Left ventricle myocardium superior (tissue), 1 donor: Measurements from ENCODE around the gene DIP2C. TPM values are rescaled to one million over a fixed set of nuclear protein-coding genes. Genes with fewer than 3 reads are reported as not detected.
"Not testable (repeated sequence)": the region's sequence is repeated elsewhere in the genome, so short reads cannot be mapped to it uniquely, and the experiment has no call there.

Source experiments
- ATAC-seq: fragments of 200-7000 bp; cut with Tn5 transposase; one replicate; pipeline ENCODE4 v1.9.1; 2020; ENCODE audit warnings: mild to moderate bottlenecking, moderate library complexity
- DNase-seq: peaks from one replicate; pipeline ENCODE4 v3.0.0-alpha.2; 2020
- intact Hi-C: fragments of 100-400 bp; cut with micrococcal nuclease; formaldehyde crosslinking; loops from one replicate; pipeline ENCODE4 v1.11.0; 2022
- total RNA-seq: library from RNA; stranded (reverse); fragmentation: NEBNext Ultra II Directional; extraction: Animal tissue kit (Norgen Biotek cat#: 25700); gene quantifications from one replicate; pipeline ENCODE4 v1.2.1, GENCODE V29; 2021
- donor health status: DM: no; HTN: yes; CAD: no; lungs with severe emphysema.

The DIP2C gene
- total RNA-seq, 1 donor from 2014 or later, result 32.6 TPM

DNA sequence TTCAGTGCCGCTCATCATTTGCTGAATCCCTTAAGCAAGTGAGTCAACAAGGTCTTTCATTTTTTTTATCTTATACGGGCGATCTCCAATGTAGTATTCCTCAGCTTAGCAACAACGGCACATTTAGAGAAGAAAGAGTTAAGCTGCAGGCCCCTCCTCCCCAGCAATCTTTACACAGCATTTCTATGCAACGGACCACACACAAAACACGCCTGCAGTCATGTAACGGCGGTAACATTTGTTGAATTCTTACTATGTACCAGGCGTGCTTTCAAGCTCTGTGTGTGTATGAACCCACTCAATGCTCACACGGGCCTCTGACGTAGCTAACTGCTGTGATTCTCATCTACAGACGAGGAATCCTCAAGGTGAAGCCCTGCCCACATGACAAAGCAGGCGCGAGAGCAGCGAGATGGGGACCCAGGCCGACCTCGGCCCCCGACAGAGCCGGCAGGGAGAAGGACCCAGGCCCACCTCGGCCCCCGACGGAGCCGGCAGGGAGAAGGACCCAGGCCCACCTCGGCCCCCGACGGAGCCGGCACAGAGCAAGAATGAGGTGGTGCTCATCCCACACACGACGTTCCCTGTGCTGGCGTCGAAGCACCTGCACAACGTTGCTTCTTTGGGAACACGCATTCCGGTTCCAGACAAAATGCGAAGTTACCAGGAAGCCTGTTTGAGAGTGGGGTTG lies 313.5 kb downstream of the DIP2C start:
- ATAC-seq, result no peak
- intact Hi-C loops, result no loop called here
- no peak for DNase-seq

- DNase-seq (no peak), ATAC-seq (peak; percentile 23)
- intact Hi-C loops, result no loop called here
Measured at GRCh38 chr10:374354-374753, 315.1 kb downstream of the DIP2C start.

DNA sequence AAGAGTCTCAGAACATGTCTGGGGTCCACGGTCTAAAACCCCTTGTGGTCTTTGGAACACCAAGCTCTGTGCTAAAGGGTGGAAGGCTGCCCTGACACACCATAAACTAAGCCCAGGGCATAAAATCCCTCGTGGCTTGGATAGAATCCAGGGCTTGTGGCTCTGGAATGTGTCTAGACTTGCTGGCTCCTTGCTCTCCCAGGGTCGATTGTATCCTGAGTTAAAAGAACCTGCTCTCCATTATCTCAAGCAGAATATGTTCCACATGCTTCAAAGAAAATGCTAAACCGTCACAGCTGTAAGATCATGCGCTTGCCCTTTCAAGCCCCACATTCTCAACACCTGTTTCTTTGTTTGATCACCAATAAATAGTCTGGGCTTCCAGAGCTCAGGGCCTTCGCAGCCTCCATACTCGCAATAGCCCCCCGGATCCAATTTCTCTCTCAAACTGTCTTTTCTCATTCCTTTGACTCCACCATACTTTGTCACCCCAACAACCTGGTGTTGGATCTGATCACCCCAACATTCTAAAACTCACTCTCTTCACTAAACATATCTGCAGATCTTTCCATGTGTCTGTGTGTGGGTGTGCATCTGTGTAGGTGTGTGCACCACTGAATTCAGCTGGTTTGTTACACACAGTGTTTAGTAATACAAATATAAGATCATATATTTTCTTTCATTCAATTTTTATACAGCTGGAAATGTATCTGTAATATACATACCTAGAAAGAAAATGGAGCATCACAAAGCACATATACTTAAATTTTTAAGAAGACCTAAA lies 315.8 kb downstream of the DIP2C start:
- intact Hi-C loops, result no loop called here
- ATAC-seq, result peak; percentile 33
- no peak for DNase-seq

DNA sequence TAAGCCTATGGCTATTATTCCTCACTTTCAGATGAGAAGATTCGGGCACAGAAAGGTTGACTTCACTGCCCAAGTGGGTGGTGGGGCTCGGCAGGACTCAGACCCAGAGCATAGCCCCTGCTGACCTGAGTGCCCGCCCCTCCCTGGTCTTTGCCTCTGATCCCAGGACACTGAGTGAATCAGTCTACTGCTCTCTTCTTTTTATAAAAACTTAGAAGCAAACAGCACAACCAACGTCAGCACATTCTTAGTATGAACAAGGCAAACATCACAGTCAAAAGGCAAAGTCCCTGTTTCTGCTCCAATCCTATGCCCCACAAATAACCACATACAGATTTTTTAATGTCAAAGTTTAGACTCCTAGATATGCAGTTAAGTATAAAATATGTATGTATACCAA lies 316.5 kb downstream of the DIP2C start:
- ATAC-seq, result no peak
- DNase-seq, result no peak
- intact Hi-C loops, result no loop called here

DNA sequence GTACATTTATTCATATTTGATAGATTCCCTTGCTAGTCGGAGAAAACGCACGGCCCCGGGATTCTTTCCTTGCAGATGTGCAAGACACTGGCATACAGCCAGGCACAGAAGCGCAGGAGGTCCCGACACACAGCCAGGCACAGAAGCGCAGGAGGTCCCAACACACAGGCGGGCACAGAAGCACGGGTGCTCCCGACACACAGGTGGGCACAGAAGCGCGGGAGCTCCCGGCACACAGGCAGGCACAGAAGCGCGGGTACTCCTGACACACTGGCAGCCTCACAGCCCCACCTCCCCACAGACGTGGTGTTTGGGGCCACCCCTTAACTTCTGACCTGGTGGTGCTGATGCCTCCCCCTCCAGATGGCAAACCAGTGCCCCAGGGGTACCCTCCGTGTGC lies 316.9 kb downstream of the DIP2C start:
- no peak for ATAC-seq
- intact Hi-C loops, result no loop called here
- no peak for DNase-seq

DNA sequence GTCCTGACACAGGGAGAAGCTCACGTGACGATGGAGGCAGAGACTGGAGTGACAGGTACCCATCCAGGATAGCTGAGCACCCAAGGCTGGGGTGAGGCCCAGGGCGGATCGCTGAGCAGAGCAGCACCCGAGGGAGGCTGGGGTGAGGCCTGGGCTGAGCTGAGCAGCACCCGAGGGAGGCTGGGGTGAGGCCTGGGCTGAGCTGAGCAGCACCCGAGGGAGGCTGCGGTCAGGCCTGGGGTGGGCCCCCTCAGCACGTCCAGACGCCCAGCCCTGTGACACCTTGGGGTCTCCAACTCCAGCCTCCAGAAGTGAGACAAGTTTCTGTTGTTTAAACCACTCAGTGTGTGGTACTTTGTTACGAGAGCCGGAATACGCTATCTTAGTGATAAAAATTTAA lies 318.0 kb downstream of the DIP2C start:
- intact Hi-C loops, result no loop called here
- DNase-seq (no peak), ATAC-seq (no peak)

- ATAC-seq, result no peak
- DNase-seq, result no peak
- intact Hi-C loops, result no loop called here
Measured at GRCh38 chr10:370449-370825, 319.0 kb downstream of the DIP2C start.

- DNase-seq (no peak), ATAC-seq (peak; percentile 51)
- intact Hi-C loops, result no loop called here
Measured at GRCh38 chr10:369684-370448, 319.6 kb downstream of the DIP2C start.

DNA sequence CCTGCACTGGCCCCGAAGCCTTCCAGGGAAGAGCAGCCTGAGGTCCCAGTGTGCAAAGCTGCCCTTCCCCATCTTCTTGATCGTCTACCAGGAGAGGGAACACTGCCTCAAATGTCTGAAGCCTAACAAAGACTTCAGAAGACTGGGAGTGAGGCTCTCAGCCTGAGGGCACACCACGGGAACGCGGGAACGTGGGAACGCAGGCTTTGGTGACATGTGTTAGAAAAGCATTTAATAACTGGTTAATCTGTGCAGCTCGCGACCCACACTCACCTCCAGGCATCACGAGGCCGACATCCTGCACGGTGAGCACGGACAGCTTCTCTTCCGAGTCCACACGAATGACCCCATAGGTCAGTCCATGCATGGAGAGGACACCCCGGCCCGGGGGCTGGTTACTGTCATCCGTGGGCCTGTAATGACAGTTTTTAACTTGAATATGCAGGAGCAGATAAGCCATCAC lies 320.2 kb downstream of the DIP2C start:
- intact Hi-C loops, result no loop called here
- no peak for ATAC-seq
- no peak for DNase-seq

DNA sequence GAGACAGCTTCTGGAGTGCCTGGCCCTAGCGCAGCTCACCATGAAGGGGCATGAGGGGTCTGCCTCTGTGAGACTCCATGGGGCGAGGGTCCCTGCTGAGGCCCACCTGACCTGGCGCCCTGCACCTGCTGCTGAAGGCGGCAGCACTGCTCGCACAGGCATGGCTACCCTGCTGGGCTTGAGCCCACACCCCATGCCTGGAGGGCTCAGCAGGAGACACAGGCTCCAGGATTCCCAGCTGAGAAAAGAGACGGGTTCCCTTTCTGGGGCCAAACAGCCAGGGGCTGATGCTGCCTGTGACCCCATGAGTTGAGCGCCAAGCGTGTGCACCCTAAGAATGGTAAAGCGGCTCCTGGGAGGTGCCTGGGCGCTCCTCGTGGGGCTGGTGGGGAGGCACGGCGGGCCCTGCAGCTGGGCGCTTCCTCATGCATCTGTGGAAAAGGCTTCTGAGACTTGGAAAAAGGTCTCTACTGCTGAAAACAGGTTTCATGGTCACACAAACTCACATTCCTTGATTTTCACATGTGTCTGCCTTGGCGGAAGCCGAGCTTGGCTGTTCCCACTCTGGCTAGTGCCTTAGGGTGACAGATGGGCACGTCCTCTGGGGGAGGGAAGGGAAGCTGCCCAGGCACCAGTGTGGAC lies 320.8 kb downstream of the DIP2C start:
- no peak for ATAC-seq
- DNase-seq, result no peak
- intact Hi-C loops, result no loop called here

DNA sequence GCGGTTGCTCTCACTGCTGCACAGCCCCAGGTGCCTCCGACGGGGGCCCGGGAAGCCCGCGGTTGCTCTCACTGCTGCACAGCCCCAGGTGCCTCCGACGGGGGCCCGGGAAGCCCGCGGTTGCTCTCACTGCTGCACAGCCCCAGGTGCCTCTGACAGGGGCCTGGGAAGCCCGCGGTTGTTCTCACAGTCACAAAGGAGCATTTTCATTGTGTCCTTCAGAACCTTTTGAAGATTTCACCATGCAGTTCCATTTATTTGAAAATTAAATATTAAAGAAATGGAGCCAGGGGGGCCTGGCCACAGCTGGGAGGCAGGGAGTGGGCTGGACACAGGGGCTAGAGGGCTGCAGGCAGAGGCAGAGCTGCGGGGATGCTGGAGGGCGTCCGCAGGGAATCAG lies 321.4 kb downstream of the DIP2C start:
- ATAC-seq, intact Hi-C loops, DNase-seq: not testable (repeated sequence)

- ATAC-seq (no peak), DNase-seq (no peak)
- intact Hi-C loops, result no loop called here
Measured at GRCh38 chr10:367636-368035, 321.8 kb downstream of the DIP2C start.

DNA sequence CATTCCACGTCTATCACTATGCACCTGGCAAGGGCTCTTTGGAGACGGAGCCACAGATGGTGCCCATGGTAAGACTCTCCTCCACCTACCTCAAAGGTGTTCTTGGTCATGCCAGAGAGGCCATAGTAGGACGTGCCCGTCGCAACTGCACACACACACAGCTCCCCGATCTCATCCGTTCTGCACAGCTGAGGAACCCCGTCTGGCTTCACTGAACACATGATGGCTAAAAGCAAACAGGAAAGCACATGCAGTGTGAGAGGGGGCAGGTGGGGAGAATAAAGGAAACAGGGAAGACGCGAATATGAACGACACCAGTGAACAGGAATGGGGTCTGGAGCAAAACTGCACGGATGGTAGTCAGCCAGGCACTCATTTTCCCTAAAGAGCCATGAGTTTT lies 323.3 kb downstream of the DIP2C start:
- ATAC-seq (no peak), DNase-seq (no peak)
- intact Hi-C loops, result no loop called here

DNA sequence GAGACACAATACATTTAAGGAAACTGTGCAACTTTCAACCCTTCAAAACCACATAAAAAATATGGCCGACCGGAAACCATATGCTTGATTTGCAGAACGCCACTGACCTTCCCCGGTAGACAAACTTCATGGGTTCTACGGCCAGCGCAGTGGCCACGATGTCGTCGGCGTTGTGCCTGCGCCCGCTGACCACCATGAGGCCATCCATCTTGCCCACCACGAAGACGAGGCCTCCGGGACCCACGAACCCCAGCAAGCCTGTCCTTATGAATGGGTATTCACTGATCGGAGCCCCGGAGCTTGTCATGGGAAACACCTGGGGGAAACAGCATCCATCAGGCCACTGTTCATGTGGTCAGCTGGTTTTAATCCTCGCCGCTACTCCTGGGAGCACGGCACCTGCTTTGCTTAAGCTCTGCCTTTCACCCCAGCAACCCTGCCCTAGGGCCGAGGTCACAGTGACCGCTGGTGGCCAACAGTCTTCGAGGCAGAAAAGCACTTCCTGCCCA lies 325.1 kb downstream of the DIP2C start:
- intact Hi-C loops, result no loop called here
- no peak for ATAC-seq
- DNase-seq, result no peak

- DNase-seq (no peak), ATAC-seq (no peak)
- intact Hi-C loops, result no loop called here
Measured at GRCh38 chr10:363152-363551, 326.3 kb downstream of the DIP2C start.

- intact Hi-C loops, result no loop called here
- DNase-seq, result no peak
- ATAC-seq, result no peak
Measured at GRCh38 chr10:361203-362081, 328.0 kb downstream of the DIP2C start.

GRCh38 chr10:360653-361052 lies 328.8 kb downstream of the DIP2C start:
- no peak for ATAC-seq
- DNase-seq, result no peak
- intact Hi-C loops, result no loop called here

DNA sequence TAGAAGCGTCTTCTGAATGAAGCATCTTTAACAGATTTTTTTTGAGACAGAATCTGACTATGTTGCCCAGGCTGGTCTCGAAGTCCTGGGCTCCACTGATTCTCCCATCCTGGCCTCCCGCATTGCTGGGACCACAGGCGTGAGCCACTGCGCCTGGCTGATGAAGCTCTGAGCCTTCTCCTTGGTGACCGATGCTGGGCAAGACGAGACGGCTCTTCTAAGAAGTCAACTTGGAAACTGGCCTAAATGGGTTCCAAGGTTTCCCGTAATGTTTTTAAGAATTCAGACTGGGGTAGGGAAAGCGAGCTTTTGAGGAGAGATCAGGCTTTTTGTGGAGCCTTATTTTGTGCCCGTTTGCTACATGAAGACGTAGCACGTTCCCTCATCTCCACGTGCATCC lies 329.7 kb downstream of the DIP2C start:
- ATAC-seq, result no peak
- intact Hi-C loops, result no loop called here
- DNase-seq, result no peak

GRCh38 chr10:359093-359492 lies 330.4 kb downstream of the DIP2C start:
- ATAC-seq (peak; percentile 41), DNase-seq (no peak)
- intact Hi-C loops, result no loop called here
